Activated T-helper 1 cell treated with Interleukin-2 at 50 U/mL for 16 hours (primary cell): Measurements from ENCODE around the gene BARD1.
"Not testable (repeated sequence)": the region's sequence is repeated elsewhere in the genome, so short reads cannot be mapped to it uniquely, and the experiment has no call there.

ENCODE experiments used
- DNase-seq: peaks from one replicate; pipeline ENCODE4 v3.0.0-alpha.2; 2020; ENCODE audit warnings: low read depth

BARD1 gene

DNA sequence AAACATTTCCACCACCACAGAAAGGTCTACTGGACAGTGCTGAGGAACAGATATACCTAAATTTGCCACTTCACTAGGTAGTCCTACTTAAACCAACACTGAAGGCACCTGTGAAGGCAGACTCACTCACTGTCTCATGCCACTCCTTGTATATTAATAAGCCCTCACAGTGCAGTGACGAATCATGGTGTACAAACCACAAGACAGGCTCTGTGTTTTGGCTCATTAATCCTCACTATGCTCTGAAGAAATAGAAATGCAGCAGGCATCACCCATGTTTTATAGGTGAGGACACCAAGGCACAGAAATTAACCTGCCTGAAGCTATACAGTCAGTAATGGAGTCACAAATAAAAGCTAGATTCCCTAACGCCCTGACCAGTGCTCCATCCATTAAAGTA is 44.3 kb downstream of the BARD1 start:
- no peak for DNase-seq

DNA sequence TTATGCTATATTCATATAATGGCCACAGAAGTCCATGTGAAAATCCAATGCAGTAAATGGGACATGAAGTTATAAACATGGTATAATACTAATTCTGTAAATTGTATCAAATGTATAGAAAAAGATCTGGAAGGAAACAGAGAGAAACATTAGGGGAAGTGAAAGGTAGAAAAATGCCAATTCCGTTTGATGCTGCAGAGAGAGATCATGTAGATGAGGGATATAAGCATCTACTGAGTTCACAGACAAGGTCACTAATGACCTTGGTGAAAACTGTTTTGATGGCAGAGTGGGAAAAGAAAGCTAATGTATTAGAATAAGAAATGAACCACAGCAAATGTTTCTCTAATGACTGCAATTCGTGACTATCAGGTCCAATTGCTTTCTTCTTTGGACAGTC is 56.0 kb downstream of the BARD1 start:
- no peak for DNase-seq

DNA sequence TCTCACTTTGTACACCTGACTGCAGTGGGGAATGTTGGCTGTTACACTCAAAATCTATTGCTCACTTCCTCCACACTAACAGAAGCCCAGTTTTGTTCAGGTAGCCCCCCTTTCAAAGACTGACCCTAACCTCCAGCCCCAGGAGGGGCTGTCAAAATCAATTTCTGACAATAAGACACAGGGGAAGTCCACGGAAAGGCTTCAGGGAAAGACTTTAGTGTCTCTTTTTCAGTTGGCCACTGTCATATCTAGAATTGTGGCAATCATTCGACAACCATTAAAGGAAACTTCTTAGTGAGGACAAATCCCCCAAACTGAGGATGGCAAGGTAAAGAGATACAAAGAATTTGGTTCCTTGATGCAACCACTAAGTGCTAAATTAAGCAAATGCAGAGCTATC is 59.0 kb downstream of the BARD1 start:
- DNase-seq, result no peak

DNA sequence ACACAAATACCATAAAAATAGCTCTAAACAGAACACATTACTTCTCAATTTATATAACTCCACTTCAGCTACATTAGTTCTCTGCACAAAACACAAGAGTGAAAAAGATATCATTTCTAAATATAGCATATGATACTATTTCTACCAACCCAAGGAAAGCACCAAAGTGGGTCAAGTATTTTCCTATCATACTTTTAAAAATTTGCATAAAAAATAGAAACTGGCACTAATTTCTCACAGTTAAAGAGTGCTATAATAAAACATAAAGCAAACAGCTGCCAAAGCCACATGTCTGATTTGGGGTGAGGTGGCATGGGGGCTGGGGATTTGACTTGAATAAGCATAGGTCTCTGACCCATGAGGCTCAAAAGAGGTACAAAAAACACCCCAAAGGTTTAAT is 61.5 kb downstream of the BARD1 start:
- no peak for DNase-seq

GRCh38 chr2:214742119-214742518 is 67.4 kb downstream of the BARD1 start:
- DNase-seq, result no peak

- no peak for DNase-seq
Observed at GRCh38 chr2:214740867-214741395, 68.6 kb downstream of the BARD1 start.

- no peak for DNase-seq
Observed at GRCh38 chr2:214737188-214737587, 72.3 kb downstream of the BARD1 start.

DNA sequence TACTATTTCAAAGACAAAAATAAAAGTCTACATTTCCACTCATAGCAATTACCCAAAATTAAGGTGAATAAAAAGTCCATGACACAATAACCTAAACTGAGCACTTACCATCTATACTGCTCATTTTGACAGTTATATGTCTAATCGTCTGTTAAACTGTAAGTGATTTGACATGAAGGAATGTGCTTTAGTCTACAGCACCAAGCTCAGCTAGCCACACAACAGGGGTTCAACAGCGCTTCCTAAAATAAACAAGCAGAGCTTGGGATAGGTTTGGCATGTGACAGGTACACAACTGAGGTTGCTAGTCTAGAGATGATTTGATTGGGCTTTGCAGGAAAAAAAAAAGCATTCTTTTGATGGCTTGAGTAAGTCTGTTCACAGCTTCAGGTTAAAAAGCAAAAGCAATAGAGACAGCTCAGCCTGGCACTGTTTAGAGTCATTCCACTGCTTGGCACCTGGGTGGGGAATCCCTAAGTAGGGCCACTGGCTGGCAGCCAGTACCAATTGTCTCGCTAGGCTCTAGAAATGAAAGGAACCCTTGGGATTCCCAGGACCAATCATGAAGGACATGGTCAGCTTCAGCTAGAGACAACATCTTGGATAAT is 78.6 kb downstream of the BARD1 start:
- no peak for DNase-seq

DNA sequence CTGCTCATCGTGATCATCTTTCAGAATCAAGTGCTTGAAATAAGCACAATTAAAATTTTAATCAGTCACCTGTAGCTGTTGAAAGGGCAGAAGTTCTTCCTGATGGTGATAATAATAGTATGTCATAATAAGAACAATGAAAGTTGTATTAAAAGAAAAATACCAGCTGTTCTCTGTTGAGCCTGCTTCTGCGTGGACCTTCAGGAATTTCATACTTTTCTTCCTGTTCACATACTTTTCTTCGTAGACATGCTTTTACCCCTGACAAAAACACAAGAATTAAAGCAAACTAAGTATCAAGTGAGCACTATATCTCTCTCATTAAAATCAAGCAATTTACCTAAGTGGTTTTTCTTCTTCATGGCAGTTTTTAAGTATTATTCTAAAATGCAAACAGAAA is 79.2 kb downstream of the BARD1 start:
- no peak for DNase-seq

DNA sequence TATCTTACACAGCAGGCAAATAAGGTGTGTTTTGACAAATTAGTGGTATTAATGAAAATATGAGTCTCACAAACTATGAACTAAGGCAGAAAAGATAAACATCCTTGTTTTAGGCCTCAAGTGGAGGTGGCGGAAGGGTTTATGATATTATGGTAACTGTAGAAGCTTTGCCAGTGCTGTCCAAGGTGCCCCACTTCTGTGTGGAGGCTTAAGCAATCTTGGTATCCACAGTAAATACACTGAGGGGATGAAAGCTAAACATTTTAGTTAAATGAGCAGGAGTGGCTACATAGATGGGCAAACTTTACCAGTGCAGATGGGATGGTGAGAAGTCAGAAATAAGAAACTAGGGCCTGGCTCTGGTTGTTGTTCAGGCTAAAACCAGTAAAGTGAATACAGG is 84.7 kb downstream of the BARD1 start:
- no peak for DNase-seq

- not testable (repeated sequence) for DNase-seq
Observed at GRCh38 chr2:214717837-214718236, 91.6 kb downstream of the BARD1 start.

GRCh38 chr2:214716811-214717560 is 92.5 kb downstream of the BARD1 start:
- no peak for DNase-seq

DNA sequence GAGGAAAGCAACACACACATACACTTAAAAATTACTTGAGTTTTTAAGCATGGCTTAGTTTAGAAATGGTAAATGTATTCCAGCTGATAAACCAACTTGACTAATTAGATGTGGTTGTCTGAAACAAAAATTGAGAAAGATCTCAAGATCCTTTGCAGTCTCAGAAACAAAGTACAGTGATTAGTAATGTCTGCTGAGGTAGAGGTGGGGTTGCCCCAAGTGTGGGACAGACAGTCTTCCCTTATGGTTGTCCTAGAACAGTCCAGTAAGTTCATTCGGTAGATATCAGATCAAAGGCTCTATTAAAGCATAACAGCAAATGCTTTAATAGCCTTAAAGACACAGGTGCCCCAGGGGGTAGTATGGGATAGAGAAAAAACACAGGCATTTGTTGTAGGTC is 94.5 kb downstream of the BARD1 start:
- DNase-seq, result no peak

DNA sequence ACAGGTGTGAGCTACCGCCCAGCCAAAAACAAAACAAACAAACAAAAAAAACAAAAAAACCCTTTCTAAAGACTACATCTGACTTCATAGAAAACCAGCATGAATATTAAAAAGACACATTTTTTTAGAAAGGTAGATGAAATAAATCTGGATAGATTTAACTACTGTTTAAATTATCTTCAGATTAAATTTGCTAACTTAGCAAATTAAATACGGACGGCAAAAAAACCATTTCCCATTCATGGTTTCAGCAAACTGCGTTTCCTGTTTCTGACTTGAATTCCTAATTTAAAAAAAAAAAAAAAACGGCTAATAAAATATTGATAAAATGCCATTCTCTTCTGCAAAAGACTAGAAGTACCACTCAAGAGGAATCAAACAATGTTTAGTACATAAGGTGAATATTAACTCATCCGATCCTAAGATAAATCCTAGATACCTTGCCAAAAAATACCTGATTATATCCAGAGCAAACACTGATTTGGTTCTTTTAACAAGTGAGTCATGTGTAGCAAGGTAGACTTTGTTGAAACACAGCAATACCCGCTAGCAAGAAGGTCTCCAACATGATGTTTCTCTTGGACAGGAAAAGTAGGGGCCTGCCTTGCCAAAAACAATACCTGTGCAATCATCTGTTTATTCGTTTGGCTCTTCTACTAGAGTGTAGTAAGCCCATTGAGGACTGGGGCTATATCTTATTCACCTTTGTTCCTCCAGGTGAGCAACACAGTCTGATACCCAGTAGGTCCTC is 96.2 kb downstream of the BARD1 start:
- no peak for DNase-seq

- no peak for DNase-seq
Observed at GRCh38 chr2:214710729-214711128, 98.8 kb downstream of the BARD1 start.

- no peak for DNase-seq
Observed at GRCh38 chr2:214706986-214707385, 102.5 kb downstream of the BARD1 start.

- DNase-seq, result no peak
Observed at GRCh38 chr2:214699236-214699635, 110.2 kb downstream of the BARD1 start.

DNA sequence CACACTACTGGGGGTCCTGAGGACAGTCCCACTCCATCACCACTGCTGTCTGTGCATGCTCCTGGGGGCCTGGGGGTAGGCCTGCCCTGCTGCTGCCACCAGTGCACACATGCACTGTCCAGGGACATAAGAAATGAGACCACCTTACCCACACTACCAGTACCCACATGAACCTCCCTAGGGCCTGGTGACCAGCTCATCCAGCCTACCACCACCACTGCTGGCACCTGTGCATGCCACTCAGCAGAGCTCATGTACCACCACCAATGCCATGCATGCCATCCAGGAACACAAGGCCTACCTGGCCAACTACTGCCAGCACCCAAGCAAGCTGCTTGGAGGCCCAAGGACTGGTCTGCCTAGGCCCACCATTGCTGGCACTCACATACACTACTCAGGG is 112.8 kb downstream of the BARD1 start:
- DNase-seq, result no peak

- no peak for DNase-seq
Observed at GRCh38 chr2:214695789-214696188, 113.7 kb downstream of the BARD1 start.

DNA sequence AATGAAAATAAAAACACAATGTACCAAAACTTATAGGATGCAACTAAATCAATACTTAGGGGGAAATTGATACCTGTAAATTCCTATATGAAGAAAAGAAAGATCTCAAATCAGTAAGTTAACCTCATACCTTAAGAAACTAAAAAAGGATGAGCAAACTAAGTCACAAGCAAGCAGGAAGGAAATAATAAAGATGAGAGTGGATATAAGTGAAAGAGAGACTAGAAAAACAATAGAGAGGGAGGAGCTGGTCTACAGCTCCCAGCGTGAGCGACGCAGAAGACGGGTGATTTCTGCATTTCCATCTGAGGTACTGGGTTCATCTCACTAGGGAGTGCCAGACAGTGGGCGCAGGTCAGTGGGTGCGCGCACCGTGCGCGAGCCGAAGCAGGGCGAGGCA is 125.9 kb downstream of the BARD1 start:
- DNase-seq, result not testable (repeated sequence)

- DNase-seq, result no peak
Observed at GRCh38 chr2:214679736-214680135, 129.7 kb downstream of the BARD1 start.

DNA sequence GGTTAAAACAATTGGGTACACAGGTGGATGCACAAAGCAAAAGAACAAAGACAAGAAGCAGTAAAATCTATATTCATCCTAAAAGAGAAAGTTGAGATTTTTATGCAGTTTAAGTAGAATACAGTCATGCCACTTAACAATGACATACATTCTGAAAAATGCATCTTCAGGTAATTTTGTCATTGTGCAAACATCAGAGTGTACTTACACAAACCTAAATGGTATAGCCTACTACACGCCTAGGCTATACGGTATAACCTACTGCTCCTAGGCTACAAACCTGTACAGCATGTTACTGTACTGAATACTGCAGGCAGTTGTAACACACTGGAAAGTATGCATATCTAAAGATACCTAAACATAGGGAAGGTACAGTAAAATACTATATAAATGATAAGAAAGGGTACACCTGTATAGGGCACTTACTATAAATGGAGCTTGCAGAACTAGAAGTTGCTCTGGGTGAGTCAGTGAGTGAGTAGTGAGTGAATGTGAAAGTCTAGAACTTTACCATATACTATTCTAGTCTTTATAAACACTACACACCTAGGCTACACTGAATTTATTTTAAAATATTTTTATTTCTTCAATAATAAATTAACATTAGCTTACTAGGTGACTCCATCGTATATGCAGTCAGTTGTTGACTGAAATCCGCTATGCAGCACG is 132.9 kb downstream of the BARD1 start:
- no peak for DNase-seq
